ENCODE results near the gene CHCHD6.

DNA sequence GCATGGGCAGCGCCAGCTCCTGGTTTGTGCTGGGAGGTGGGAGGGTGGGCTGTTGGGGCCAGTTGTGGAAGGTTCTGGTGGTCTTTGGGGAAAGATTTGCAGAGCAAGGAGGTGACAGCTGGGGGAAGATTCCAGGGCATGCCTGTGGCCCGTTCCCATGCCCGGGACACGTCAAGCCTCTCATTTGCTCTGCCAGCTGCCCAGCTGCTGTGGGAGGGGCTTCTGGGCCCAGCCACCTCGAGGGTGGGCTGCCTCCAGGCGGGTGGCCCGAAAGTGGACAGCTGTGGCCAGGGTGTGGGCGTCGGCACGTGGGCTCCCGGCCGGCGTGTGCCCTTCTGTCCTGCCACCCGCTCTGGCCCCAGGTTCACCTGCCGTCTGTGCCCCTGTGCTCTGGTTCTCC is 296.1 kb downstream of the CHCHD6 start:
- no peak for TF ChIP-seq POLR2A (IDR thresholded peaks at IDR 0.05; ENCODE audit: low read length)
- no peak for TF ChIP-seq GATA1 (IDR thresholded peaks at IDR 0.05; ENCODE audit: low read depth, low read length)

All from erythroblast (primary cell).